ENCODE data around the gene OR52K1. TPM values are rescaled to one million over a fixed set of nuclear protein-coding genes. Genes with fewer than 3 reads are reported as not detected.

OR52K1 gene
- polyA plus RNA-seq (2012; rRNA removed): not detected in 2 replicates
- not detected in 2 replicates for polyA plus RNA-seq (2012; cell fraction: cytosol; rRNA removed)
- polyA plus RNA-seq (2012; cell fraction: nucleus; rRNA removed): not detected in 2 replicates

DNA sequence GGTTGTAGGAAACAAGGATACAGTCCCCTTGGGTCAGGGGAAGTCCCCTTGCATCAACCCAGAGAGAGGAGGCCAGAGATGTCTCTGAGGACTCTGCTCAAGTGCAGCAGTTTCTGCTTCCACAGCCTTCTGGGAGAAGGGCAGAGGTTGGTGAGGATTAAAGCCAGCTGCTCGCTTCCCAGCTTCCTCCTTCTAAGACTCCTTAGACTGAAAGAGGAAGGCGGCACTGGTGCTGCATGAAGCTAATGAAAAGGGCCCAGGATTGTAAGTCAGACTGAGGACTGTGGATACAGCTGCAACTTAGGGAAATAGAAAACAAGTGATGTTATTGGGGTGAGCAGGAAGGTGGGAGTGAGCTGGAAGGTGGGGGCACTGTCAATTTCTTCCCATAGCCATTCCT, at the start of gene OR52K1:
OR52K1 (plus strand) TSS at position 202 of the 400 bp plus-strand sequence. CDS start 6,255 bp downstream, outside the sequence.
- Histone ChIP-seq H3K27ac (ENCODE audit: low read depth in 2 of 2, low read length in 1 of 2) (no peak within 1 kb of the TSS), H3K27me3 (ENCODE audit: insufficient read depth) (peaks cover 10% of the 10 kb centered on the region; the same call in 1 of the 2 replicates), H3F3A (replicated peaks; ENCODE audit: insufficient read depth) (peaks cover 4% of the 10 kb centered on the region), H2AFZ (ENCODE audit: low read depth) (no peak within 1 kb of the TSS), H4K20me1 (ENCODE audit: insufficient read depth) (no peaks in the 10 kb centered on the region), H3K79me2 (ENCODE audit: insufficient read depth) (no peaks in the 10 kb centered on the region), H3K9me3 (no peaks in the 10 kb centered on the region), H3K4me2 (no peak within 1 kb of the TSS), H3K4me1 (ENCODE audit: control insufficient read depth in 1 of 2, insufficient read depth in 2 of 2, low read depth in 1 of 2, low read length in 1 of 2) (no peaks in the 10 kb centered on the region), H3K4me3 (ENCODE audit: low read depth in 2 of 2, low read length in 1 of 2) (no peak within 1 kb of the TSS), H3K9me2 (no peaks in the 10 kb centered on the region), H3K9ac (no peak within 1 kb of the TSS), H3K36me3 (replicated peaks in 1 of 2; ENCODE audit: control insufficient read depth in 1 of 2, insufficient read depth in 2 of 2, low read length in 1 of 2) (no peaks in the 10 kb centered on the region)
- ChIA-PET CTCF (interaction anchor here (1.2 to 1.5 kb wide), 2 partner anchors 10 to 12 kb away, joined by 4 to 7 read pairs; no protein-coding TSS in a partner anchor), POLR2A (no interaction called here)
- WGBS (ENCODE audit: low lambda C conversion rate): 6% methylated on average over 2 of the region's 2 CpGs
- TF ChIP-seq GATA2 (CRISPR knock-in tag; IDR thresholded peaks at IDR 0.05): no peak
- no peak for TF ChIP-seq TEAD4 (IDR thresholded peaks at IDR 0.05; ENCODE audit: borderline replicate concordance, insufficient read depth)
- no peak for TF ChIP-seq POLR2AphosphoS5 (IDR thresholded peaks at IDR 0.05; ENCODE audit: low read depth, low read length)
- no peak for TF ChIP-seq RAD21 (IDR thresholded peaks at IDR 0.05; ENCODE audit: low read length)
- TF ChIP-seq EZH2phosphoT487 (IDR thresholded peaks at IDR 0.05; ENCODE audit: borderline replicate concordance, low read depth): no peak
- no peak for TF ChIP-seq NRF1 (IDR thresholded peaks at IDR 0.05; ENCODE audit: low read depth, low read length)
- no peak for TF ChIP-seq FOXJ3 (CRISPR knock-in tag; IDR thresholded peaks at IDR 0.05)
- no peak for TF ChIP-seq EP300 (IDR thresholded peaks at IDR 0.05; ENCODE audit: borderline replicate concordance in 1 of 2, low read depth in 1 of 2, low read length in 1 of 2)
- TF ChIP-seq JUND (IDR thresholded peaks at IDR 0.05): no peak
- TF ChIP-seq TAF1 (IDR thresholded peaks at IDR 0.05; ENCODE audit: borderline replicate concordance, low read depth, low read length): no peak
- TF ChIP-seq CHD2 (IDR thresholded peaks at IDR 0.05; ENCODE audit: low read length, partially characterized antibody): no peak
- no peak for TF ChIP-seq RXRA (IDR thresholded peaks at IDR 0.05; ENCODE audit: borderline replicate concordance, low read depth)
- TF ChIP-seq YY1 (IDR thresholded peaks at IDR 0.05; ENCODE audit: low read depth): no peak
- TF ChIP-seq ELF1 (IDR thresholded peaks at IDR 0.05): no peak
- no peak for TF ChIP-seq FOXM1 (IDR thresholded peaks at IDR 0.05; ENCODE audit: low read depth)
- TF ChIP-seq MXI1 (IDR thresholded peaks at IDR 0.05; ENCODE audit: low read depth, low read length): no peak
- DNase-seq: no peak

DNA sequence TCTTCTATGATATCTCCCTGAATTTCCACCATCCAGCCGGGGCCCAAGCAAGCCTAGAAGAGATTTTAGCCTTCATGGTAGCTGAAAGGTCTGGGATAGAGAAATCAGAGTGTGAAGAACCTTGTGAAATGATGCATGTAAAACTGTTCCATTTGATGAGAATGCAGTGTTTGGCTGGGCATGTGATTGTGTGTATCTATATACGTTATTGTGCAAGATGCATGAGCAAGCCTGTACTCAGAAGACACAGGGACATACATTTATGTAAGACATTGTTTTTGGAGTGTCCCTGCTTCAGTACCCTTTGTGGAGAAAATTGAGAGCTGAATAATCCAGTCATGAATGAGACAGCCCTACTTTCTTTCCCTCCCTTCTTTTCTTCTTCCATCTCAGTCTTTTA, 48.6 kb upstream of the OR52K1 start:
- ChIA-PET POLR2A (no interaction called here), CTCF (no interaction called here)
- no peak overlapping the region for H3K4me2 ChIP-seq
- H3K36me3 ChIP-seq (replicated peaks in 1 of 2; ENCODE audit: control insufficient read depth in 1 of 2, insufficient read depth in 2 of 2, low read length in 1 of 2): no peaks in the 10 kb centered on the region
- no peaks in the 10 kb centered on the region for H3K9me3 ChIP-seq
- no peaks in the 10 kb centered on the region for H3K9me2 ChIP-seq
- WGBS (ENCODE audit: low lambda C conversion rate): 5% methylated on average over 2 of the region's 2 CpGs
- H2AFZ ChIP-seq (ENCODE audit: low read depth): no peak overlapping the region
- H3K9ac ChIP-seq: no peak overlapping the region
- TF ChIP-seq, protein P1, sequence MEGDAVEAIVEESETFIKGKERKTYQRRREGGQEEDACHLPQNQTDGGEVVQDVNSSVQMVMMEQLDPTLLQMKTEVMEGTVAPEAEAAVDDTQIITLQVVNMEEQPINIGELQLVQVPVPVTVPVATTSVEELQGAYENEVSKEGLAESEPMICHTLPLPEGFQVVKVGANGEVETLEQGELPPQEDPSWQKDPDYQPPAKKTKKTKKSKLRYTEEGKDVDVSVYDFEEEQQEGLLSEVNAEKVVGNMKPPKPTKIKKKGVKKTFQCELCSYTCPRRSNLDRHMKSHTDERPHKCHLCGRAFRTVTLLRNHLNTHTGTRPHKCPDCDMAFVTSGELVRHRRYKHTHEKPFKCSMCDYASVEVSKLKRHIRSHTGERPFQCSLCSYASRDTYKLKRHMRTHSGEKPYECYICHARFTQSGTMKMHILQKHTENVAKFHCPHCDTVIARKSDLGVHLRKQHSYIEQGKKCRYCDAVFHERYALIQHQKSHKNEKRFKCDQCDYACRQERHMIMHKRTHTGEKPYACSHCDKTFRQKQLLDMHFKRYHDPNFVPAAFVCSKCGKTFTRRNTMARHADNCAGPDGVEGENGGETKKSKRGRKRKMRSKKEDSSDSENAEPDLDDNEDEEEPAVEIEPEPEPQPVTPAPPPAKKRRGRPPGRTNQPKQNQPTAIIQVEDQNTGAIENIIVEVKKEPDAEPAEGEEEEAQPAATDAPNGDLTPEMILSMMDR (IDR thresholded peaks at IDR 0.05): no peak
- TF ChIP-seq CHD2 (IDR thresholded peaks at IDR 0.05; ENCODE audit: low read length, partially characterized antibody) (no peak), TAF1 (IDR thresholded peaks at IDR 0.05; ENCODE audit: borderline replicate concordance, low read depth, low read length) (no peak), SIN3A (IDR thresholded peaks at IDR 0.05; ENCODE audit: borderline replicate concordance, low read depth, low read length) (no peak), FOXM1 (IDR thresholded peaks at IDR 0.05; ENCODE audit: low read depth) (no peak)
- no peak overlapping the region for H3K4me3 ChIP-seq (ENCODE audit: low read depth in 2 of 2, low read length in 1 of 2)
- H4K20me1 ChIP-seq (ENCODE audit: insufficient read depth): no peaks in the 10 kb centered on the region
- H3F3A ChIP-seq (replicated peaks; ENCODE audit: insufficient read depth): no peaks in the 10 kb centered on the region
- no peak for DNase-seq
- H3K79me2 ChIP-seq (ENCODE audit: insufficient read depth): no peaks in the 10 kb centered on the region
- H3K27ac ChIP-seq (ENCODE audit: low read depth in 2 of 2, low read length in 1 of 2): no peak overlapping the region
- no peaks in the 10 kb centered on the region for H3K4me1 ChIP-seq (ENCODE audit: control insufficient read depth in 1 of 2, insufficient read depth in 2 of 2, low read depth in 1 of 2, low read length in 1 of 2)
- H3K27me3 ChIP-seq (ENCODE audit: insufficient read depth): no peaks in the 10 kb centered on the region; the same call in 1 of the 2 replicates
